ENCODE data around the gene STAMBPL1.

GRCh38 chr10:88919041-88919440, 39.0 kb downstream of the STAMBPL1 start:
- TF ChIP-seq CTCF (IDR thresholded peaks at IDR 0.05) (no peak), POLR2A (IDR thresholded peaks at IDR 0.05) (no peak)

Measured in heart left ventricle (tissue), 13 donors.